Activated CD4-positive, CD25-positive, alpha-beta regulatory T cell treated with anti-CD3 and anti-CD28 coated beads, Interleukin-2, amount 50 U/mL, for 16 hours (primary cell): ENCODE measurements around the gene LEPR.

Experiments used
- DNase-seq: peaks from one replicate; pipeline ENCODE4 v3.0.0-alpha.2; 2020; ENCODE audit warnings: low read depth, low spot score

Gene LEPR

GRCh38 chr1:65412256-65412983 is 8.0 kb upstream of the LEPR start:
- no peak for DNase-seq

GRCh38 chr1:65412984-65413375 is 7.5 kb upstream of the LEPR start:
- no peak for DNase-seq

DNA sequence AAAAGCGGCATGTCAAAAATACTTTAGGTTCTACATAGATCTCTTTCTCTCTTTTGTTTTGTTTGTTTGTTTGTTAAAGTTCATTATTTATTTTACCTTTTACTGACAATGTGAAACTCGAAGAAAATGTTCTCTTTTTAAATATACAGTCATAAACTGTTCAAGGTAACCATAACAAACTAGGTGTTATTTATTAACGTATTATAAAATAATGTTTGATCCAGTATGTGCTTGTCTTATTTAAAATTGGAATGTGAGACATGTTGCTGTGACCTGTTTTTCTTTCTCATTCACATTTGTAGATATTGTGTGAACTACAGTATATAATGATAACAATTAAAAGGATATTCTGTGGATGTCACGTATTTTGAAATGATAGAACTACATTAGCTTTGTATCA is 5.9 kb upstream of the LEPR start:
- DNase-seq: no peak

DNA sequence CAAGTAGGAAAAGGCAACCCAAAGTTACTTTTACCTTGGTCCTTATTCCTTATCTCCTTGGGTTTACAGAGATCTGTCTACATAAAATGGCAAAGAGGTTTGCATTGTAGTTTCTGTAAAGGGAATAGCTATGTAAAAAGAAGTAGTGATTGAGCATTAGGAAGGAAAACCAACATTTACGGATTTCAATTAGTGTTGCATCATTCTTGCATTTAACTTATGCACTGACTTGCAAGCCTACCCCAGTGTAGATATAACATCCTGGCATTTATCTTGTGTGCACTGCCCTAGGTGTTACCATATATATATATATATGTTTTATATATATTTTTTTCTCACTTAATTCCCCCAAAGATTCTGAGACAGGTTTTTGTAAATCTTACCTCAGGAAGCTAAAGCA is 3.7 kb upstream of the LEPR start:
- no peak for DNase-seq

- DNase-seq: no peak
Measured at GRCh38 chr1:65417729-65418128, 2.7 kb upstream of the LEPR start.

DNA sequence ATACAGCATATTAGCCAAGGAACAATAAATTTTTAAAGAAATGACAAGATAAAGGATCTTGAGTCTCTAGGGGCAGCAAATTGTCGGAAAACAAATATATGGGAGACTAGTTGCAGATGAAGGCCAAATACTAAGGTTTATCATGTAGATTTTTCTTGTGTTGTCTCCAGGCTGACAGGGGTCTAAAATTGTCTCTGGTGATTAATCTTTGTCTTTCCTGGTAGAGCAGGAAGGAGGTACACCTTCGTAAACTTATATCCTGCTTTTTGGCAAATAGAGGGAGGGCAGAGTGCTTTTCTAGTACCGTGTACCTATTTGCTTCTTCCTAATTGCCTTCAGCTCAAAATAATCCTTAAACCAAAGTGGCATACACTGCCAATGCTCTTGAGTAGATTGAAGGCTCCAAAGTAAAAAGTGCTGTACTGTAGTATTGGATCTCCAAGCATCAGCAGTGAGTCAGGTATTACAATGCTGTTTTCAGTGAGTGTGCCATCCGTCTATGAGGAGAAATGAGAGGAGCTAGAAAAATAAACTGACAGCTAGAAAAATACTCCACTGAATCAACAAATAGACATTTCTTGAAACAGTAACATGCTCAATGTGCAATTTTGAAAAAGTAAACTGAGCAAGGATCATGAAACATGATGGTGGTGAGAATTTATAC is 1.8 kb upstream of the LEPR start:
- no peak for DNase-seq

DNA sequence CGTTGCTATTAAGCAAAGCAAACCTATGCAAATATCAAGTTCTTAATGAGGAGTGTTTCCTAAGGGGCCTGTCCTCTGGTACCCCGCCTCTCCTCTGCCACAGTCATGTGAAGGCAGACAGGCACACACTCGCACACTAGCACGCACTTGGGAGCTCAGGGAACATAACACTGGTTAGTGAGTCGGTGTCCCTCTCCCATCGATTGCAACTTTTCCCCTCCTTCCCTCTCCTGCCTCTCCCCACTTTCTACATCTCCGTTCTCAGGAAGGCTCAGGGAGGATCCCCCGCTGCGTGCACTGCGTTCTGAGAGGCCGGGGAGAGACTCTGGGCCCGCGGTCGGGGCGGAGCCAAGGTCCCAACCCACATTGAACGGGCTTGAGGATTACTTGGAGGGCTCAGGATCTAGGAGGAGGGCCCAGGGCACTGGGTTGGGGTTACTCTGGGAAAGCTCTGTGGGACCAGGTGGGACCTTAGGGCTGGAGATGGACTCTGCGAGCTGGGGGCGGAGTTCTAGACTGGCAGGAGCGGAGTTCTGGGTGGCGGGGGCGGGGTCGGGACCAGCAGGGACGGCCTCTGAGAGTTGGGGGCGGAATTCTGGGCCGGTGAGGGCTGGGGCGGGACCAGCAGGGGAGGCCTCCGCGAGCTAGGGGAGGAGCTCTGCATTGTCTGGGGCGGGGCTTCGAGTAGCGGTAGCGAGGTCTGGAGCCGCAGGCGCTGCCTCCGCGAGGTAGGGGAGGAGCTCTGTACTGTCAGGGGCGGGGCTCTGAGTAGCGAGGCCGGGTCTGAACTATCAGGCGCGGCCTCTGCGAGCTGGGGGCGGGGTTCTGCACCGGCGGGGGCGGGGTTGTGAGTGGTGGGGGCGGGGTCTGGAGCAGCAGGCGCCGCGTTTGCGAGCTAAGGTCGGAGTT is 533 bp upstream of the LEPR start:
- DNase-seq: peak; percentile 96

DNA sequence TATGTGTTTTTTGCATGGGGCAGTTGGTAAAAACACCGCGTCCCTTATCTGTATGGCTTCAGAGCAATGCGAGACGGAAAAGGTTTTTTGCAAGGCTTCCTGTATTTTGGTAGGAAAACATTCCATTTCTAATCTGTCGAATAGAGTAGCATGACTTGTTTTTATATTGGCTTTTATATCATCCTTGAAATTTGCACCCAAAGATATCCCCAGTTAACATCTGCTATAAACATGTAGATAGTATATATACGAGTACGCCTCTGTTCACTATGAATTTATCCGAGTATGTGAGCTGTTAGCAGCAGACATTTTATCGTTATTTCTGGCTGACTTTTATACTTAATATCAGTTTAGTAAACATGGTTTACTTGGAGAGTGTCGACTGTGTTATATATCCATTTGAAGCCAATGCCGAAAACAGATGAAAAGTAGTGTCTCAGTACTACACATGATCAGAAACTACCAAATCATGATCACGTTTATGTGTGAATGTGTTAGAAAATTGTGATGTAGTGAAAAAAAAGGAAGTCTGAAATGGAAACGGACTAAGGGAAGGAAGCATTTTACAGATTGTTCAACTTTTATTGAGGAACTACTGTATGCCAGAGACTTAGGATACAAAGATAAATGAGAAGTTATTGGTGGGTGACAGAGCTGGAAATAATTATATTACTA is 1.0 kb downstream of the LEPR start:
- no peak for DNase-seq

DNA sequence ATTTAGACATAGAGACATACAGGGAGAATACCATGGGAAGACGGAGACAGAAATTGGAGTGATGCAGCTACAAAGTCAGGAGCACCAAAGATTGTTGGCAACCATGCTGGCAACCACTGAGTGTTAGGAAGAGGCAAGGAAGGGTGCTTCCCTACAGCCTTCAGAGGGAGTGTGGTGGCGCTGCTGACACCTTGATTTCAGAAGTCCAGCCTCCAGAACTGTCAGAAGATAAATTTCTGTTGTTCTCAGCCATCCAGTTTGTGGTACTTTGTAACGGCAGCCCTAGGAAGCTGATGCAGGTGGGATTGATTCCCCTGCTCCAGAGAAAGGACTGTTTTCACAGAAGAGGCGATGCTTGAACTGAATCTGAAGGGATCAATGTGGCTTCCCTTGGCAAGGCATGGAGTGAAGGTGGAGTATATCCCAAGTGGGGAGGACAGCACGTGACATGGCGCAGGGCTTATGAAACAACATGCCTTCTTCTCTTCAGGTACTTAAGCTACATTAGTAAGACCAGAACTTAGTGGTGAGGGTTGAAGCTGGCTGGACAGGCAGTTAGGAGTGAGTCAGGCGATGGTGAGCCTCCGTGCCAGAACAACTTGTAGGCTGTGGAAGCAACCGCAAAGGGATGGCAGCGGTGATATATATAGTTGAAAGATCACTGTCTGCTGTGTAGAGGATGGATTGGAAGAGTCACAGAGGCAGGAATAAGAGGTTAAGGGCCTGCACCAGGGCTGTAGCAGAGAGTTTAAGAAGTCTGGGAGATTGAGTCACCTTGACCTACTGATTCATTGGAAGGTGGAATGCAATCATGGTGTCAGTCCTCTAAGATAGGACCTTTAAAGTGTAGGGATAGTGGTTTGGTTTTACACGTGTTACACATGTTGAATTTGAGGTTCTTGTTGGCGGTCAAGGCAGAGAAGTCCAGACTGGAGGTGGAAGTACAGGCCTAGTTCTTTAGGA is 2.1 kb downstream of the LEPR start:
- DNase-seq: no peak

- no peak for DNase-seq
Measured at GRCh38 chr1:65423884-65424572, 3.6 kb downstream of the LEPR start.

DNA sequence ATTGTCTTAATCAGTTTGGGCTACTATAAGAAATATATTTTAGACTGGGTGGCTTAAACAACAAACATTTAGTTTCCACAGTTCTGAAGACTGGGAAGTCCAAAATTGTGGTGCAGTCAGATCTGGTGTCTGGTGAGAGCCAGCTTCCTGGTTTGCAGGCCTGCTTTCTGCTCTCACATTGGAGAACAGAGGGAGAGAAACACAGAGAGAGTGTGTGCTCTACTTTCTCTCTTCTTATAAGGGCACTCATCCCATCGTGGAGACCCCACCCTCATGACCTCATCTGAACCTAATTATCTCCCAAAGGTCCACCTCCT is 4.1 kb downstream of the LEPR start:
- no peak for DNase-seq

- DNase-seq: no peak
Measured at GRCh38 chr1:65425006-65425405, 4.5 kb downstream of the LEPR start.

DNA sequence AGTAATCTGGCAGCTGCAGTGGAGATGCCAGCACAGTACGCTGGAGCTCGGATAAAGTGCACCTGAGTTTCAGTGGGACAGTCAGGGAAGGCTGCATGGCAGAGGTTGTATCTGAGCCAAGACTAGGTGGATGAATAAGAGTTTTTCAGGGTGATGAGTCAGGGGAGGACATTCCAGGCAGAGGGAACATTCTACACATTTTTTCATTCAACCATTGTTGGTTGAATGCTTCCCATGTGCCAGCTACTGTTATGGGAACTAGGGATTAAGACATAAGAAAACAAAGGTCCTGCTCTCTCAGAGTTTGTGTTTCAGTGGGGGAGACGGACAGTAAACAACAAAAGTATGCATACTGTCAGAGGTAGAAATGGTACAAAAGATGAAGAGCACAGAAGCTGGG is 5.2 kb downstream of the LEPR start:
- DNase-seq: no peak

GRCh38 chr1:65429078-65429477 is 8.6 kb downstream of the LEPR start:
- no peak for DNase-seq

DNA sequence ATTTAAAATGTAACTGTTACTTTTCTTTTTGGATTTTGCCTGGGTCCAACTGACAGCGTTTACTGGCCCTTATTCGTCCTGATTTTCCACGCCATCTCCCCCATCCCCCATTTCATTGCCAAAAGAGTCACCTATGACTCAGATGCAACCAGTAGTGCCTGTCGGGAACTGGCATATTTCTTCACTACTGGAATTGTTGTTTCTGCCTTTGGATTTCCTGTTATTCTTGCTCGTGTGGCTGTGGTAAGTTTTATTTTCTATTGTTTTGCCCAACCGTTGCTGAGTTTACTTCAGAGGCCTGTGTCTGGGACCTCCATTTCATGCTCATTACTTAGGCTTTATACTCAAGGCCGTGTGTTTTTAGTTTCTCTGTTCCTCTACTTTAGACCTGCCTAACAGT is 9.3 kb downstream of the LEPR start:
- no peak for DNase-seq

DNA sequence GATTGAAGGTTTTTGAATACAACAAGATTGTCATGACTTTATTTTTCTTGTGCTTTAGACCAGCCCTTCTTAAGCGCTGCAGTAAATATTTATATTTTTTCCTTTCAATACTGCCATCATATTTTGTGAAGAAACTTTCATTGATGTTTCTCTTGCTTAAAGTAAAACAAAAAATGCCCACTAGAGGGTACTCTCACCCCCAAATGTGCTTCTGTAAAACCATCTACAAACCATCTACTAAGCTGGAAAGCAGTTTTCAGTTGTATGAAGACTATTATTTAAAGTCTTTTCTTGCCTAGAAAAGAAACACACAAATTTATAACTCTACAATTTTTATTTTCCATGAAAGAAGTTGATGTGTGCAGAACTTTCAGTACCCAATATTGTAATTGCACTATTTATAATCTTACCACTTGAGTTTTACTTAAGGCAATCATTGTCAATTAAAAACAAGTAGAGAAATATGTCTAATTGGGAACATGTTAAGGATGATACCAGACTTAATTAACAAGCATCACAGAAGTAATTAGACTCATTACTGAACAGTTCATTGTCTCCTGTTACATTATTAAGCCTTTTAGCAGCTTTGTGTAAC is 10.7 kb downstream of the LEPR start:
- no peak for DNase-seq

- no peak for DNase-seq
Measured at GRCh38 chr1:65432918-65433317, 12.4 kb downstream of the LEPR start.

DNA sequence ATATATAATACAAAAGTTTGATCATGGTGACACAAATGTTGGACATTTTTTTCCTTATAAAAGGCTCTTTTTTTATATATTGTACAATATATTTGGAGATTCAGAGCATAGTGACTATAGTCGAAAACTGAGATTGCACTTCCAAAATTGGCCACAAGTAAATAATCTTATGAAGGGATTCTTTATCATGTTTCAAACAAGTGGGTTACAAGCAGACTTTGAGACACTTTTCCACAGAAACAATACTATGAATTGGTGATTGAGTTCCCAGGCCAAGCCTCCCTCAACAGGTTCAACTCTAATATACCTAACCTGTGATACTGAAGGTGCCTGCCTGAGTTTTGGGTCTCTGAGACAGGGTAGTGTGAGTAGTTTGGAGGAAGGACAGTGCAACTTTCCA is 13.8 kb downstream of the LEPR start:
- DNase-seq: no peak

DNA sequence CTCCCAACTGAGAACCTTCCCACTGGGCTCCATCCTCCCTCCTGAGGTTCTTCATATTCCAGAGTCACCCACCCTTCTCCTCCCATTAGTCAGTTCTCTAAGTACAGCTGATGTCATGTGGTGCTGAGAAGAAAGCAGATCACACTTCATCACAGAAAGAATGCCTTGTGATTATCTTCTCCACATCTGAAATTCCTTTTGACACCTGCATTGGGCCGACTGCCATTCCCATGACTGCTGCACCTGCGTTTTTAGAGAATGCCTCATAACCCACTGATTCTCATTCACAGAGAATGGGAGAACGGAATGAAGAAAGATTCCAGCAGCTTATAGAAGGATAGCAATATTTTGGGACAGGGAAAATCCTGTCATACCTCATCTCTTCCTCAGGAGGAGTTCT is 14.3 kb downstream of the LEPR start:
- no peak for DNase-seq

DNA sequence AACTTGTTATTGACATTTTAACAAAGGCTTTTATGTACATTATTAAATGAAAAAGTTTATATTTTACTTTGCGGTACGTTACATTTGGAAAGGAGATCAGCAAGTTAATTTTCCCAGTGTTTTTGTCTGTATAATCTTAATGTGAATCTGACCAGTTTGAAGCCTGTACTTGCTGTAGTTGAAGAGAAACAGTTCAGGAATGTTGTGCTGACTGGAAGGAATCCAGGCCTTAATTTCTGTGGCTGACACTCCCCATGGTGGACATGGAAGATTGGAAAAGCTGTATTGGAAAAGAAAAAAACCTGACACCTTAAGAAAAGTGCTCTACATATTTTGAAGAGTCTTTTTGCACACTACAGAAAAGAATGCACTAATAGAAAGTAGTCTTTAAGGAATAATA is 15.5 kb downstream of the LEPR start:
- DNase-seq: no peak
